Spleen (tissue), 11 donors: ENCODE data around the gene DNAL4. TPM values are rescaled to one million over a fixed set of nuclear protein-coding genes. Genes with fewer than 3 reads are reported as not detected.

Experiments used
- DNase-seq: peaks from one replicate; pipeline ENCODE4 v3.0.0-alpha.2; 2020
- H3K27ac ChIP-seq, 8 donors: fragments of 200-600 bp; sonication (generic) in 7 of 8; 1 replicate in 4 of 8; 2 replicates in 4 of 8; pipeline versions ENCODE4 v1.5.0 to v1.8.0; 2016 to 2021; ENCODE audit warnings: inconsistent platforms in 4 of 8, mild to moderate bottlenecking in 4 of 8, moderate library complexity in 1 of 8
- H3K27me3 ChIP-seq, 7 donors: fragments of 200-600 bp; sonication (generic) in 6 of 7; replicated peaks in 1 of 7; 1 replicate in 4 of 7; 2 replicates in 3 of 7; pipeline versions ENCODE4 v1.5.0 to v1.8.0; 2016 to 2021; ENCODE audit warnings: inconsistent platforms in 3 of 7, mild to moderate bottlenecking in 1 of 7
- H3K36me3 ChIP-seq, 6 donors: fragments of 200-600 bp; sonication (generic) in 5 of 6; 1 replicate in 4 of 6; 2 replicates in 2 of 6; pipeline versions ENCODE4 v1.5.0 to v1.8.0; 2016 to 2021; ENCODE audit warnings: inconsistent platforms in 2 of 6
- H3K4me1 ChIP-seq, 6 donors: fragments of 200-600 bp; sonication (generic) in 5 of 6; 1 replicate in 3 of 6; 2 replicates in 3 of 6; pipeline versions ENCODE4 v1.5.0 to v1.8.0; 2016 to 2021; ENCODE audit warnings: inconsistent platforms in 3 of 6
- H3K4me3 ChIP-seq, 8 donors: fragments of 200-600 bp; sonication (generic) in 7 of 8; 1 replicate in 4 of 8; 2 replicates in 4 of 8; pipeline versions ENCODE4 v1.5.0 to v1.8.0; 2016 to 2021; ENCODE audit warnings: inconsistent platforms in 4 of 8, mild to moderate bottlenecking in 4 of 8, moderate library complexity in 2 of 8
- H3K9me3 ChIP-seq, 8 donors: fragments of 200-600 bp; sonication (generic) in 7 of 8; 1 replicate in 4 of 8; 2 replicates in 4 of 8; pipeline versions ENCODE4 v1.5.0 to v1.8.0; 2016 to 2021; ENCODE audit warnings: inconsistent platforms in 4 of 8
- CTCF ChIP-seq, 11 experiments: fragments of 200-600 bp in 7 of 11; fragments of 450-650 bp in 4 of 11; sonication (generic) in 4 of 11; IDR thresholded peaks in 8 of 11; conservative IDR thresholded peaks in 3 of 11; 1 replicate in 7 of 11; 2 replicates in 4 of 11; pipeline versions ENCODE4 v1.4.0 to v1.8.0; 2016 to 2021; ENCODE audit warnings: antibody characterized with exemption in 11 of 11, inconsistent platforms in 4 of 11, mild to moderate bottlenecking in 1 of 11
- POLR2A ChIP-seq, 3 donors: fragments of 450-650 bp; IDR thresholded peaks; one replicate each; pipeline ENCODE4 v1.5.1; 2017; ENCODE audit warnings: antibody characterized with exemption in 3 of 3, mild to moderate bottlenecking in 1 of 3
- POLR2AphosphoS5 ChIP-seq, 3 donors: sonication (generic); formaldehyde crosslinking; IDR thresholded peaks; one replicate each; pipeline ENCODE4 v1.5.1; 2017; ENCODE audit warnings: antibody characterized with exemption in 3 of 3
- WGBS, 5 donors: extraction: QIAGEN DNeasy Blood & Tissue Kit in 3 of 5; methylation state at CpG; one replicate each; pipeline versions ENCODE4 v1.1.5 to v1.1.7; 2013 to 2018; 5-methylcytosine and 5-hydroxymethylcytosine counted together
- intact Hi-C: fragments of 100-400 bp; cut with DNase I; formaldehyde crosslinking; loops from one replicate; pipeline ENCODE4 v1.15.0; 2023; ENCODE audit warnings: low total_unique reads
- polyA plus RNA-seq, 3 donors: library from polyadenylated mRNA; stranded (reverse); fragments of 200-250 nt; gene quantifications; one replicate each; pipeline ENCODE4 v1.2.1, GENCODE V29; 2013
- total RNA-seq, 7 donors: library from RNA; depleted of rRNA in 3 of 7; stranded (reverse); fragments of >200 nt in 3 of 7; fragmentation: NEBNext Ultra II Directional in 4 of 7; extraction: Animal tissue kit (Norgen Biotek cat#: 25700) in 4 of 7; gene quantifications; one replicate each; pipeline versions ENCODE4 v1.1.0 to v1.2.1, GENCODE V29; 2016 to 2021
- donor health status: healthy with polysubstance abuse.
- donor health status: DM: no; HTN: no; CAD: no; lungs with moderate emphysema.
- donor health status: DM: no; HTN: no; CAD: no.
- donor health status: Bipolar disorder and iron deficiency.
- donor health status: healthy.
- donor health status: DM: no; HTN: no; CAD: no.
- donor health status: DM: yes; HTN: yes; CAD: no.

The DNAL4 gene
- total and polyA plus RNA-seq, 10 donors, result 8.6 to 17.6 (median 12.5) TPM

- WGBS, 5 donors, result 89 to 95% (median 93%) methylated on average over 15 to 20 of the region's 20 CpGs
Observed at GRCh38 chr22:38739300-38740055, 54.5 kb downstream of the DNAL4 start.

GRCh38 chr22:38738475-38739070 lies 55.4 kb downstream of the DNAL4 start:
- no peaks in the 10 kb centered on the region for H3K9me3 ChIP-seq
- H3K4me3 ChIP-seq, result no peak overlapping the region
- peak overlapping the region in 3 of 8 donors; percentile 13 to 56 (median 31) for H3K27ac ChIP-seq
- peak in 2 of 3 donors; percentile 2 to 59 for TF ChIP-seq POLR2AphosphoS5 (IDR thresholded peaks at IDR 0.05)
- no peak for TF ChIP-seq POLR2A (IDR thresholded peaks at IDR 0.05)
- no peak for TF ChIP-seq CTCF (IDR thresholded peaks at IDR 0.05 in 8 of 11, conservative IDR thresholded peaks at IDR 0.05 in 3 of 11)
- 87 to 98% (median 94%) methylated on average over 11 to 18 of the region's 18 CpGs for WGBS, 5 donors
- no peaks in the 10 kb centered on the region for H3K27me3 ChIP-seq
- H3K4me1 ChIP-seq, result peaks cover 0 to 81% (median 28%) of the 10 kb centered on the region in 6 donors
- peak; percentile 68 for DNase-seq
- peaks cover 25 to 100% (median 97%) of the 10 kb centered on the region in 6 donors for H3K36me3 ChIP-seq
- intact Hi-C loops, result no loop called here

More at GRCh38 chr22:38739300-38740055, 54.5 kb downstream of the DNAL4 start:
- intact Hi-C loops, result no loop called here
- Histone ChIP-seq H3K27ac (peak overlapping the region in 5 of 8 donors; percentile 30 to 56 (median 42)), H3K4me1 (peaks cover 0 to 75% (median 23%) of the 10 kb centered on the region in 6 donors), H3K4me3 (no peak overlapping the region), H3K9me3 (no peaks in the 10 kb centered on the region), H3K36me3 (peaks cover 25 to 100% (median 100%) of the 10 kb centered on the region in 6 donors), H3K27me3 (no peaks in the 10 kb centered on the region)
- DNase-seq, result no peak
- TF ChIP-seq POLR2AphosphoS5 (IDR thresholded peaks at IDR 0.05) (peak; percentile 41 to 78 (median 51)), POLR2A (IDR thresholded peaks at IDR 0.05) (no peak)

- DNase-seq, result peak; percentile 61
- intact Hi-C loops, result no loop called here
- 71 to 81% (median 75%) methylated on average over 21 of the region's 21 CpGs for WGBS, 5 donors
Observed at GRCh38 chr22:38737302-38738060, 56.5 kb downstream of the DNAL4 start.

More at GRCh38 chr22:38737302-38738060, 56.5 kb downstream of the DNAL4 start:
- Histone ChIP-seq H3K36me3 (peaks cover 17 to 100% (median 90%) of the 10 kb centered on the region in 6 donors), H3K27me3 (no peaks in the 10 kb centered on the region), H3K9me3 (no peaks in the 10 kb centered on the region), H3K4me1 (peaks cover 5 to 92% (median 37%) of the 10 kb centered on the region in 6 donors), H3K27ac (peak overlapping the region in 3 of 8 donors; percentile 13 to 56 (median 31)), H3K4me3 (no peak overlapping the region)
- TF ChIP-seq CTCF (IDR thresholded peaks at IDR 0.05 in 8 of 11, conservative IDR thresholded peaks at IDR 0.05 in 3 of 11) (no peak), POLR2AphosphoS5 (IDR thresholded peaks at IDR 0.05) (peak in 2 of 3 donors; percentile 28 to 76)
